ENCODE data around the gene CHL1.

DNA sequence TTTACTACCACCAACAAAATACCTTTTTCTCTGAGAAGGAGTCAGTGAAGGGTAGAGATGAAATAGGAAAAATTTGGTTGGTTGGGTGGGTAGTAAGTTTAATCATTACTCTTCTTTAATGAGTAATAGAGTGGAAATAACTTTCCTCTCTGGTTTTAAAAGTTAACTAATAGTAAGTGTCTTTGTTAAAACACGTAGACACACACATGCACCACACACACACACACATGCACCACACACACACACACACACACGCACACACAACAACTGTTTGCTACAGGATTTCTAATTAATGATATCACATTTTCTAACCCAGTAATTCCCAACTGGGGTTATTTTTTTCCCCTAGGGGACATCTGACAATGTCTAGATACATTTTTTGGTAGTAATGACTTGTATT lies 84.1 kb downstream of the CHL1 start:
- TF ChIP-seq, protein P1, sequence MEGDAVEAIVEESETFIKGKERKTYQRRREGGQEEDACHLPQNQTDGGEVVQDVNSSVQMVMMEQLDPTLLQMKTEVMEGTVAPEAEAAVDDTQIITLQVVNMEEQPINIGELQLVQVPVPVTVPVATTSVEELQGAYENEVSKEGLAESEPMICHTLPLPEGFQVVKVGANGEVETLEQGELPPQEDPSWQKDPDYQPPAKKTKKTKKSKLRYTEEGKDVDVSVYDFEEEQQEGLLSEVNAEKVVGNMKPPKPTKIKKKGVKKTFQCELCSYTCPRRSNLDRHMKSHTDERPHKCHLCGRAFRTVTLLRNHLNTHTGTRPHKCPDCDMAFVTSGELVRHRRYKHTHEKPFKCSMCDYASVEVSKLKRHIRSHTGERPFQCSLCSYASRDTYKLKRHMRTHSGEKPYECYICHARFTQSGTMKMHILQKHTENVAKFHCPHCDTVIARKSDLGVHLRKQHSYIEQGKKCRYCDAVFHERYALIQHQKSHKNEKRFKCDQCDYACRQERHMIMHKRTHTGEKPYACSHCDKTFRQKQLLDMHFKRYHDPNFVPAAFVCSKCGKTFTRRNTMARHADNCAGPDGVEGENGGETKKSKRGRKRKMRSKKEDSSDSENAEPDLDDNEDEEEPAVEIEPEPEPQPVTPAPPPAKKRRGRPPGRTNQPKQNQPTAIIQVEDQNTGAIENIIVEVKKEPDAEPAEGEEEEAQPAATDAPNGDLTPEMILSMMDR (IDR thresholded peaks at IDR 0.05), result no peak
- no peak for TF ChIP-seq POLR2A (IDR thresholded peaks at IDR 0.05)

Data from uterus (tissue), 2 donors.